ENCODE measurements around the gene LYPLA2.

The LYPLA2 gene

DNA sequence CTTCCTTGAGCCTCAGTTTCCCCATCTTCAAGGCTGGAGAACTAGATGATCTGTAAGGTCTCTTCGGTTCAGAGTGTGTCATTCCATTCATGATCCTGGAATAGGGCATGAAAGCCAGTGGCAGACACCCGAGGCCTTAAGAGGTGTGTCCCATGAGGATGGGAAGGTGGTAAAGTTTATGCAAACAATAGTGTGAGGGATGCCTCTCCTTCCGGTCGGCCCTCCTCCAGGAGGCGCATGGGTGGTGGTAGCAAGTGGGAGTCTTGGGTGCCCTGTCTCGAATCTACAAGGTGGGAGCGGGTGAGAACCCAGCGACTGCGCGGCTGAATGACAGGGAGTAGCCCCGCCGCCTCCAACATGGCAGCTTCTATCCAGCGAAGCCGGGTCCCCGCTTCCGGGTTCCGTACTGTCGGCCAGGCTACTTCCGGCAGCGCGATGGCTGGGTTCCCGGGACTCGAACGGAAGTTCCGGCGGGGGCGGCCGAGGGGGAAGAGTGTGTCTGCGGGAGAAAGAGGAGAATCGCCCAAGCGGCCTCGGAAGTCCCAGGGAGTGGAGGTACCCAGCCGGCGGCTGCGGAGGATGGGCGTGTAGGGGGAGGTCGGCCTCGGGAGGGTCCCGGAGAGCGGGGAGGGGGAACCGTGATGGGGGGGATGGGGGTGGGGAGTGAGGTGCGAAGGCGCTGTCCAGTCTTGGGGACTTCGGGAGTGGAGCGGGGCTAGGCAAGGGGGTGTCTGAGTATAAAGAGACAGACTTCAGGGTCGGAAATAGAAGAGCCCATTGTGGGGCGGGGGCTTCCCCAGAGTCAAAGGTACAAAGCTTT, at the start of gene LYPLA2:
Gene LYPLA2, plus strand, starts transcription at position 450 of the 820 bp plus-strand sequence. CDS start 1,538 bp downstream, outside the sequence.
- TF ChIP-seq ZBTB7A (IDR thresholded peaks at IDR 0.05; ENCODE audit: low read depth) (no peak), EP300 (IDR thresholded peaks at IDR 0.05; ENCODE audit: borderline replicate concordance) (no peak), RAD21 (IDR thresholded peaks at IDR 0.05; ENCODE audit: low read depth) (no peak), TAF1 (IDR thresholded peaks at IDR 0.05; ENCODE audit: low read depth) (peak; percentile 73; the same call in 1 of the 2 replicates), NFIC (IDR thresholded peaks at IDR 0.05) (0 out of 2 replicates have a peak, but pooled peaks have one; percentile 41), FOXM1 (IDR thresholded peaks at IDR 0.05; ENCODE audit: borderline replicate concordance, low read depth) (no peak), CREB1 (IDR thresholded peaks at IDR 0.05; ENCODE audit: low read depth) (no peak), TCF12 (IDR thresholded peaks at IDR 0.05; ENCODE audit: low read depth) (peak; percentile 41; the same call in 1 of the 2 replicates), EGR1 (IDR thresholded peaks at IDR 0.05) (peak; percentile 55; the same call in 1 of the 2 replicates), YY1 (IDR thresholded peaks at IDR 0.05; ENCODE audit: low read depth) (peak; percentile 96)
- TF ChIP-seq, protein P1, sequence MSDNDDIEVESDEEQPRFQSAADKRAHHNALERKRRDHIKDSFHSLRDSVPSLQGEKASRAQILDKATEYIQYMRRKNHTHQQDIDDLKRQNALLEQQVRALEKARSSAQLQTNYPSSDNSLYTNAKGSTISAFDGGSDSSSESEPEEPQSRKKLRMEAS (IDR thresholded peaks at IDR 0.05) = peak; percentile 61
- TF ChIP-seq, protein P2, sequence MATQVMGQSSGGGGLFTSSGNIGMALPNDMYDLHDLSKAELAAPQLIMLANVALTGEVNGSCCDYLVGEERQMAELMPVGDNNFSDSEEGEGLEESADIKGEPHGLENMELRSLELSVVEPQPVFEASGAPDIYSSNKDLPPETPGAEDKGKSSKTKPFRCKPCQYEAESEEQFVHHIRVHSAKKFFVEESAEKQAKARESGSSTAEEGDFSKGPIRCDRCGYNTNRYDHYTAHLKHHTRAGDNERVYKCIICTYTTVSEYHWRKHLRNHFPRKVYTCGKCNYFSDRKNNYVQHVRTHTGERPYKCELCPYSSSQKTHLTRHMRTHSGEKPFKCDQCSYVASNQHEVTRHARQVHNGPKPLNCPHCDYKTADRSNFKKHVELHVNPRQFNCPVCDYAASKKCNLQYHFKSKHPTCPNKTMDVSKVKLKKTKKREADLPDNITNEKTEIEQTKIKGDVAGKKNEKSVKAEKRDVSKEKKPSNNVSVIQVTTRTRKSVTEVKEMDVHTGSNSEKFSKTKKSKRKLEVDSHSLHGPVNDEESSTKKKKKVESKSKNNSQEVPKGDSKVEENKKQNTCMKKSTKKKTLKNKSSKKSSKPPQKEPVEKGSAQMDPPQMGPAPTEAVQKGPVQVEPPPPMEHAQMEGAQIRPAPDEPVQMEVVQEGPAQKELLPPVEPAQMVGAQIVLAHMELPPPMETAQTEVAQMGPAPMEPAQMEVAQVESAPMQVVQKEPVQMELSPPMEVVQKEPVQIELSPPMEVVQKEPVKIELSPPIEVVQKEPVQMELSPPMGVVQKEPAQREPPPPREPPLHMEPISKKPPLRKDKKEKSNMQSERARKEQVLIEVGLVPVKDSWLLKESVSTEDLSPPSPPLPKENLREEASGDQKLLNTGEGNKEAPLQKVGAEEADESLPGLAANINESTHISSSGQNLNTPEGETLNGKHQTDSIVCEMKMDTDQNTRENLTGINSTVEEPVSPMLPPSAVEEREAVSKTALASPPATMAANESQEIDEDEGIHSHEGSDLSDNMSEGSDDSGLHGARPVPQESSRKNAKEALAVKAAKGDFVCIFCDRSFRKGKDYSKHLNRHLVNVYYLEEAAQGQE (IDR thresholded peaks at IDR 0.05; ENCODE audit: low read depth) = peak; percentile 41; the same call in 1 of the 2 replicates
- TF ChIP-seq, protein P3, sequence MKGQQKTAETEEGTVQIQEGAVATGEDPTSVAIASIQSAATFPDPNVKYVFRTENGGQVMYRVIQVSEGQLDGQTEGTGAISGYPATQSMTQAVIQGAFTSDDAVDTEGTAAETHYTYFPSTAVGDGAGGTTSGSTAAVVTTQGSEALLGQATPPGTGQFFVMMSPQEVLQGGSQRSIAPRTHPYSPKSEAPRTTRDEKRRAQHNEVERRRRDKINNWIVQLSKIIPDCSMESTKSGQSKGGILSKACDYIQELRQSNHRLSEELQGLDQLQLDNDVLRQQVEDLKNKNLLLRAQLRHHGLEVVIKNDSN (IDR thresholded peaks at IDR 0.05) = peak; percentile 32; the same call in 1 of the 2 replicates

DNA sequence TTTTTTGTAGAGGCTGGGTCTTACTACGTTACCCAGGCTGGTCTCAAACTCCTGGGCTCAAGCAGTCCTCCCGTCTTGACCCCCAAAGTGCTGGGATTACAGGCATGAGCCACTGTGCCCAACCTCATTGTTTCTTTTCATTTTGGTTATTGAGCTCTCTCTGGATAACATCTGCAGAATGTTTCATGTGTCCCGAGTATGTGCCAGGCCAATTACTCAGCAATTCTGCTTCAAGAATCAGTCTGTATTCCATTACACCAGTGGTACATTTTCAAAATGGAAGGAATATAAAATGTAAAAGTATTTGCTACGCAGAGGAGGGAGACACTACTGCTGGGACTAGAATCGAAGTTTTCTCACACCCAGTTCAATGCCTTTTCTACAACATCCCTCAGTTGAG, 49.3 kb upstream of the LYPLA2 start:
- TF ChIP-seq EP300 (IDR thresholded peaks at IDR 0.05; ENCODE audit: borderline replicate concordance) (no peak), FOXM1 (IDR thresholded peaks at IDR 0.05; ENCODE audit: borderline replicate concordance, low read depth) (no peak), RAD21 (IDR thresholded peaks at IDR 0.05; ENCODE audit: low read depth) (no peak), CEBPB (IDR thresholded peaks at IDR 0.05) (no peak), TAF1 (IDR thresholded peaks at IDR 0.05; ENCODE audit: low read depth) (no peak)
- TF ChIP-seq, protein P2 (IDR thresholded peaks at IDR 0.05; ENCODE audit: low read depth) = no peak

DNA sequence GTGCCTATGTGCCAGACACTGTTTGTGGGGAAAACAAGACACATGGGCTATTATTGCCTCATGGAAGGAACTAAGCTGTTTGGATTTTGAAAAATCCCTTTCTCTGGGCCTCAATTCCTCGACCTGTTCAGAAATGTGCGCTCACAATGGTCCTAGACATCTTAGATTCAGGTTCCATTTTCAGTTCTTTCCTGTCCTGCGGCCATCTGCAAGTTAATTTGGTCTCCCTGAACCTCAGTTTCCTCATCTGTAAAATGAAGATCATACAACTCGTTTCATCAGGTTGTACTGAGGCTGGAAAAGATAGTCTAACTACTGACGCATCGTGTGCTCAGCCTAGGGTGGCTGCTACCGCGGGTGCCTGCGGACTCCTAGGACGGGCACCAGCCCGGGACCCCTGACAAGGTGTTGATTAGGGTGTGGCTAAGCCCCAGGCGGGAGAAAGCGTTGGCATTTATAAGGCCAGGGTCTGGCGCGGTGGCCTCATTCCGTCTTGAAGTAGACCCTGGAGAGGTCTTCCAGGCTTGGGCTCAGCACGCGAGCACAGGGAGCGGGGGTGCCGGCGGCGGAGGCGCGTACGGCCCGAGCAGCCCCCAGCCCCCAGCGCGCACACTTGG, 48.2 kb upstream of the LYPLA2 start:
- TF ChIP-seq CEBPB (IDR thresholded peaks at IDR 0.05) (no peak), YY1 (IDR thresholded peaks at IDR 0.05; ENCODE audit: low read depth) (no peak), CREB1 (IDR thresholded peaks at IDR 0.05; ENCODE audit: low read depth) (no peak), TEAD4 (IDR thresholded peaks at IDR 0.05) (no peak), ZBTB7A (IDR thresholded peaks at IDR 0.05; ENCODE audit: low read depth) (no peak), FOXM1 (IDR thresholded peaks at IDR 0.05; ENCODE audit: borderline replicate concordance, low read depth) (no peak), RAD21 (IDR thresholded peaks at IDR 0.05; ENCODE audit: low read depth) (no peak), EP300 (IDR thresholded peaks at IDR 0.05; ENCODE audit: borderline replicate concordance) (no peak), TAF1 (IDR thresholded peaks at IDR 0.05; ENCODE audit: low read depth) (no peak), EGR1 (IDR thresholded peaks at IDR 0.05) (no peak), TCF12 (IDR thresholded peaks at IDR 0.05; ENCODE audit: low read depth) (no peak), NFIC (IDR thresholded peaks at IDR 0.05) (no peak)
- TF ChIP-seq, protein P1 (IDR thresholded peaks at IDR 0.05) = no peak
- TF ChIP-seq, protein P2 (IDR thresholded peaks at IDR 0.05; ENCODE audit: low read depth) = no peak
- TF ChIP-seq, protein P3 (IDR thresholded peaks at IDR 0.05) = no peak

Measured in Ishikawa (cell line).